ENCODE measurements around the gene MS4A18. TPM values are rescaled to one million over a fixed set of nuclear protein-coding genes. Genes with fewer than 3 reads are reported as not detected.

MS4A18 gene
- total and polyA plus RNA-seq, 10 of the 15 experiments (the other 5 are each of a cell fraction or from before 2014, with no cell fraction given): not detected

DNA sequence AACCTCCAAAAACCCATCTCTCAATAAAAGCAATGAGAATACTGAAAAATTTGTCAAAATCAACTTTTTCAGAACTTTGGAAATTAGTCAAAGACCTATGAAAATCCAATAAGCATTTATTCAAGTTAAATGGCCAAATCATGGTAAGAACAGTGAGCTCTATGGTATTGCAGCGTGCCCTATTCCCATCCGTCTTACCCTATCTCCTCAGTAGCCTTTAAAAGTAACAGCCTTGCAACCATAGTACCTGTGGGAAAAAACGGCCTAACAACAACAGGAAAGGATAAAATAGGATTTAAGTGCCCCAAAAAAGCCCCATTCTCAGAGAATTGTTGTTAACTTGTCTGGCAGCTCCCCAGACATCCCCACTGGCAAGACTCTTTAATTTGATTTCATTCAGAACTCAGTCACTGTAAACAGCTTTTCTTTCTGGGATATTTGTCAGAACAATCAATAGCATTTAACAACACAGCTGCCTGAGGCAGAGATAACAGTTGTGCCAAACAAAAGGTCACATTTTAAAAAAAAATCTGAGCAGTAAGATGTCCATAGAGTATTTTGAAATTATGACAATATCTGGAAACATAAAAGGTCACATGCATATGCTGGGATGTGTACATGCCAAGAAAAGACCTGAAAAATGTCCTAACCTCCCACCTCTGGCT lies 43.9 kb upstream of the MS4A18 start:
- H3K9me3 ChIP-seq (replicated peaks; ENCODE audit: control insufficient read depth, insufficient read depth, low read length): peaks cover 16% of the 10 kb centered on the region; the same call in 2 of the 3 replicates
- ChIA-PET SMC1A (ENCODE audit: uncharacterized antibody, unreplicated experiment) (interaction anchor here (0.8 to 1.4 kb wide), 3 partner anchors 13 to 84 kb away, joined by 3 to 4 read pairs (median 3); no protein-coding TSS in a partner anchor), RAD21 (ENCODE audit: unreplicated experiment) (no interaction called here), POLR2A (no interaction called here), CTCF (interaction anchor here (0.6 to 0.7 kb wide), 2 partner anchors 20 to 1062 kb away, joined by 3 read pairs; no protein-coding TSS in a partner anchor)
- TF ChIP-seq, protein P1, sequence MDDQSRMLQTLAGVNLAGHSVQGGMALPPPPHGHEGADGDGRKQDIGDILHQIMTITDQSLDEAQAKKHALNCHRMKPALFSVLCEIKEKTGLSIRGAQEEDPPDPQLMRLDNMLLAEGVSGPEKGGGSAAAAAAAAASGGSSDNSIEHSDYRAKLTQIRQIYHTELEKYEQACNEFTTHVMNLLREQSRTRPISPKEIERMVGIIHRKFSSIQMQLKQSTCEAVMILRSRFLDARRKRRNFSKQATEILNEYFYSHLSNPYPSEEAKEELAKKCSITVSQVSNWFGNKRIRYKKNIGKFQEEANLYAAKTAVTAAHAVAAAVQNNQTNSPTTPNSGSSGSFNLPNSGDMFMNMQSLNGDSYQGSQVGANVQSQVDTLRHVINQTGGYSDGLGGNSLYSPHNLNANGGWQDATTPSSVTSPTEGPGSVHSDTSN (IDR thresholded peaks at IDR 0.05; ENCODE audit: insufficient replicate concordance, low read depth, low read length): no peak
- TF ChIP-seq RUNX3 (IDR thresholded peaks at IDR 0.05; ENCODE audit: low read length) (no peak), EGR1 (IDR thresholded peaks at IDR 0.05; ENCODE audit: borderline replicate concordance in 1 of 2, low read depth in 2 of 2, low read length in 2 of 2) (no peak), PAX5 (IDR thresholded peaks at IDR 0.05; ENCODE audit: borderline replicate concordance, low read depth, low read length) (no peak)
- TF ChIP-seq, protein P2, sequence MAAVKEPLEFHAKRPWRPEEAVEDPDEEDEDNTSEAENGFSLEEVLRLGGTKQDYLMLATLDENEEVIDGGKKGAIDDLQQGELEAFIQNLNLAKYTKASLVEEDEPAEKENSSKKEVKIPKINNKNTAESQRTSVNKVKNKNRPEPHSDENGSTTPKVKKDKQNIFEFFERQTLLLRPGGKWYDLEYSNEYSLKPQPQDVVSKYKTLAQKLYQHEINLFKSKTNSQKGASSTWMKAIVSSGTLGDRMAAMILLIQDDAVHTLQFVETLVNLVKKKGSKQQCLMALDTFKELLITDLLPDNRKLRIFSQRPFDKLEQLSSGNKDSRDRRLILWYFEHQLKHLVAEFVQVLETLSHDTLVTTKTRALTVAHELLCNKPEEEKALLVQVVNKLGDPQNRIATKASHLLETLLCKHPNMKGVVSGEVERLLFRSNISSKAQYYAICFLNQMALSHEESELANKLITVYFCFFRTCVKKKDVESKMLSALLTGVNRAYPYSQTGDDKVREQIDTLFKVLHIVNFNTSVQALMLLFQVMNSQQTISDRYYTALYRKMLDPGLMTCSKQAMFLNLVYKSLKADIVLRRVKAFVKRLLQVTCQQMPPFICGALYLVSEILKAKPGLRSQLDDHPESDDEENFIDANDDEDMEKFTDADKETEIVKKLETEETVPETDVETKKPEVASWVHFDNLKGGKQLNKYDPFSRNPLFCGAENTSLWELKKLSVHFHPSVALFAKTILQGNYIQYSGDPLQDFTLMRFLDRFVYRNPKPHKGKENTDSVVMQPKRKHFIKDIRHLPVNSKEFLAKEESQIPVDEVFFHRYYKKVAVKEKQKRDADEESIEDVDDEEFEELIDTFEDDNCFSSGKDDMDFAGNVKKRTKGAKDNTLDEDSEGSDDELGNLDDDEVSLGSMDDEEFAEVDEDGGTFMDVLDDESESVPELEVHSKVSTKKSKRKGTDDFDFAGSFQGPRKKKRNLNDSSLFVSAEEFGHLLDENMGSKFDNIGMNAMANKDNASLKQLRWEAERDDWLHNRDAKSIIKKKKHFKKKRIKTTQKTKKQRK (IDR thresholded peaks at IDR 0.05; ENCODE audit: low read depth, low read length): no peak
- TF ChIP-seq, protein P3, sequence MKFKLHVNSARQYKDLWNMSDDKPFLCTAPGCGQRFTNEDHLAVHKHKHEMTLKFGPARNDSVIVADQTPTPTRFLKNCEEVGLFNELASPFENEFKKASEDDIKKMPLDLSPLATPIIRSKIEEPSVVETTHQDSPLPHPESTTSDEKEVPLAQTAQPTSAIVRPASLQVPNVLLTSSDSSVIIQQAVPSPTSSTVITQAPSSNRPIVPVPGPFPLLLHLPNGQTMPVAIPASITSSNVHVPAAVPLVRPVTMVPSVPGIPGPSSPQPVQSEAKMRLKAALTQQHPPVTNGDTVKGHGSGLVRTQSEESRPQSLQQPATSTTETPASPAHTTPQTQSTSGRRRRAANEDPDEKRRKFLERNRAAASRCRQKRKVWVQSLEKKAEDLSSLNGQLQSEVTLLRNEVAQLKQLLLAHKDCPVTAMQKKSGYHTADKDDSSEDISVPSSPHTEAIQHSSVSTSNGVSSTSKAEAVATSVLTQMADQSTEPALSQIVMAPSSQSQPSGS (IDR thresholded peaks at IDR 0.05; ENCODE audit: low read length): no peak
- TF ChIP-seq, protein P4, sequence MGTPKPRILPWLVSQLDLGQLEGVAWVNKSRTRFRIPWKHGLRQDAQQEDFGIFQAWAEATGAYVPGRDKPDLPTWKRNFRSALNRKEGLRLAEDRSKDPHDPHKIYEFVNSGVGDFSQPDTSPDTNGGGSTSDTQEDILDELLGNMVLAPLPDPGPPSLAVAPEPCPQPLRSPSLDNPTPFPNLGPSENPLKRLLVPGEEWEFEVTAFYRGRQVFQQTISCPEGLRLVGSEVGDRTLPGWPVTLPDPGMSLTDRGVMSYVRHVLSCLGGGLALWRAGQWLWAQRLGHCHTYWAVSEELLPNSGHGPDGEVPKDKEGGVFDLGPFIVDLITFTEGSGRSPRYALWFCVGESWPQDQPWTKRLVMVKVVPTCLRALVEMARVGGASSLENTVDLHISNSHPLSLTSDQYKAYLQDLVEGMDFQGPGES (IDR thresholded peaks at IDR 0.05): no peak
- no peak overlapping the region for H2AFZ ChIP-seq (ENCODE audit: control insufficient read depth, low read depth, low read length)
- no peaks in the 10 kb centered on the region for H3K27me3 ChIP-seq (replicated peaks in 1 of 2; ENCODE audit: control insufficient read depth in 2 of 2, insufficient read depth in 2 of 2, low read length in 1 of 2)
- H3K9ac ChIP-seq (ENCODE audit: control insufficient read depth, insufficient read depth, low read length): no peak overlapping the region
- H3K36me3 ChIP-seq (ENCODE audit: control insufficient read depth in 2 of 2, insufficient read depth in 2 of 2, low read length in 1 of 2): no peaks in the 10 kb centered on the region
- H3K4me2 ChIP-seq (ENCODE audit: control insufficient read depth, insufficient read depth): no peak overlapping the region
- H3K27ac ChIP-seq (ENCODE audit: control insufficient read depth, insufficient read depth): no peak overlapping the region
- no TSS peak for BruUV-seq (replicated peaks)
- intact Hi-C loops (cut with micrococcal nuclease; ENCODE audit: unreplicated experiment): no loop called here
- no peak for DNase-seq (ENCODE audit: low read depth, low spot score)
- no peaks in the 10 kb centered on the region for H4K20me1 ChIP-seq (ENCODE audit: control insufficient read depth, insufficient read depth)
- H3K4me1 ChIP-seq (ENCODE audit: control insufficient read depth, insufficient read depth, low read length): peaks cover 14% of the 10 kb centered on the region
- no peak for FAIRE-seq
- in situ Hi-C loops (cut with MboI): no loop called here
- no peak overlapping the region for H3K4me3 ChIP-seq
- H3K79me2 ChIP-seq (ENCODE audit: control insufficient read depth, insufficient read depth, low read length): no peaks in the 10 kb centered on the region
- 66% methylated on average over 3 of the region's 3 CpGs for WGBS (ENCODE audit: insufficient coverage, insufficient replicate concordance, low lambda C conversion rate, missing lambda C conversion rate)
- no peak for ATAC-seq
